Measurements from ENCODE around the gene DRG2. TPM values are rescaled to one million over a fixed set of nuclear protein-coding genes. Genes with fewer than 3 reads are reported as not detected.

The DRG2 gene
- total and polyA plus RNA-seq, 10 of the 15 experiments (the other 5 are each of a cell fraction or from before 2014, with no cell fraction given) = 9.1 to 64.8 (median 45.7) TPM

- FAIRE-seq (no peak), DNase-seq (ENCODE audit: low read depth, low spot score) (no peak), ATAC-seq (no peak)
- in situ Hi-C loops (cut with MboI) = no loop called here
- H3K4me2 ChIP-seq (ENCODE audit: control insufficient read depth, insufficient read depth) = no peak overlapping the region
- RAD21 ChIA-PET (ENCODE audit: unreplicated experiment) = interaction anchor here (1.4 kb wide), 1 partner anchor 27 kb away, joined by 3 read pairs; the partner anchor contains the start of gene ALKBH5
- BruUV-seq (replicated peaks) = no TSS peak
- no peak overlapping the region for H3K9ac ChIP-seq (ENCODE audit: control insufficient read depth, insufficient read depth, low read length)
- CTCF ChIA-PET = interaction anchor here (1.1 to 1.2 kb wide), 2 partner anchors 12 to 13 kb away, joined by 3 to 5 read pairs; no protein-coding TSS in a partner anchor
- H3K27ac ChIP-seq (ENCODE audit: control insufficient read depth, insufficient read depth) = no peak overlapping the region
- no peaks in the 10 kb centered on the region for H3K9me3 ChIP-seq (replicated peaks; ENCODE audit: control insufficient read depth, insufficient read depth, low read length)
- 64% methylated on average over 6 of the region's 8 CpGs for WGBS (ENCODE audit: insufficient coverage, insufficient replicate concordance, low lambda C conversion rate, missing lambda C conversion rate)
- intact Hi-C loops (cut with micrococcal nuclease; ENCODE audit: unreplicated experiment) = no loop called here
- POLR2A ChIA-PET = no interaction called here
- peaks cover 33% of the 10 kb centered on the region for H3K4me1 ChIP-seq (ENCODE audit: control insufficient read depth, insufficient read depth, low read length)
- H3K4me3 ChIP-seq = no peak overlapping the region
- no peaks in the 10 kb centered on the region for H4K20me1 ChIP-seq (ENCODE audit: control insufficient read depth, insufficient read depth)
- H3K79me2 ChIP-seq (ENCODE audit: control insufficient read depth, insufficient read depth, low read length) = no peaks in the 10 kb centered on the region
- TF ChIP-seq CBX5 (IDR thresholded peaks at IDR 0.05; ENCODE audit: low read depth) = no peak
- TF ChIP-seq NRF1 (conservative IDR thresholded peaks at IDR 0.05; ENCODE audit: low read depth, low read length) = no peak
- no peak for TF ChIP-seq NBN (IDR thresholded peaks at IDR 0.05)
- TF ChIP-seq DPF2 (IDR thresholded peaks at IDR 0.05) = no peak
- no peak for TF ChIP-seq SIX5 (IDR thresholded peaks at IDR 0.05; ENCODE audit: low read depth, low read length, severe bottlenecking)
- TF ChIP-seq JUNB (IDR thresholded peaks at IDR 0.05) = no peak
- no peak for TF ChIP-seq PKNOX1 (IDR thresholded peaks at IDR 0.05)
- TF ChIP-seq SUPT20H (IDR thresholded peaks at IDR 0.05; ENCODE audit: borderline replicate concordance, control insufficient read depth, low read depth, low read length) = no peak
- no peak for TF ChIP-seq EED (IDR thresholded peaks at IDR 0.05; ENCODE audit: low read depth)
- no peak for TF ChIP-seq ASH2L (IDR thresholded peaks at IDR 0.05; ENCODE audit: borderline replicate concordance, low read depth)
- no peak for TF ChIP-seq SRF (IDR thresholded peaks at IDR 0.05; ENCODE audit: low read depth in 2 of 2, low read length in 2 of 2)
- TF ChIP-seq IRF3 (IDR thresholded peaks at IDR 0.05) = no peak
- no peak for TF ChIP-seq ZBED1 (IDR thresholded peaks at IDR 0.05; ENCODE audit: borderline replicate concordance)
- TF ChIP-seq SREBF1 (IDR thresholded peaks at IDR 0.05; ENCODE audit: low read length) = no peak
- no peak for TF ChIP-seq PAX5 (IDR thresholded peaks at IDR 0.05; ENCODE audit: borderline replicate concordance, low read depth, low read length)
- TF ChIP-seq TCF7 (IDR thresholded peaks at IDR 0.05; ENCODE audit: borderline replicate concordance) = no peak
- TF ChIP-seq GATAD2B (conservative IDR thresholded peaks at IDR 0.05; ENCODE audit: low read depth) = no peak
- TF ChIP-seq ZNF384 (IDR thresholded peaks at IDR 0.05; ENCODE audit: borderline replicate concordance, low read depth, low read length) = no peak
- TF ChIP-seq PML (IDR thresholded peaks at IDR 0.05; ENCODE audit: low read length) = no peak
- no peak for TF ChIP-seq RAD21 (IDR thresholded peaks at IDR 0.05; ENCODE audit: insufficient read depth, low read depth, low read length)
- H3K27me3 ChIP-seq (replicated peaks in 1 of 2; ENCODE audit: control insufficient read depth in 2 of 2, insufficient read depth in 2 of 2, low read length in 1 of 2) = no peaks in the 10 kb centered on the region
- no peaks in the 10 kb centered on the region for H3K36me3 ChIP-seq (ENCODE audit: control insufficient read depth in 2 of 2, insufficient read depth in 2 of 2, low read length in 1 of 2)
- H2AFZ ChIP-seq (ENCODE audit: control insufficient read depth, low read depth, low read length) = no peak overlapping the region
- SMC1A ChIA-PET (ENCODE audit: uncharacterized antibody, unreplicated experiment) = no interaction called here
These were observed 68.6 kb downstream of the DRG2 start for GRCh38 chr17:18156171-18156975.
